T1000 (cell line): ENCODE results near the gene IGSF9B.

ENCODE experiments used
- DNase-seq: peaks from one replicate; lab custom pipeline; 2025; ENCODE audit warnings: mixed read lengths; lab: John Stamatoyannopoulos, UW

The IGSF9B gene

GRCh38 chr11:133936592-133936991 is 20.2 kb downstream of the IGSF9B start:
- no peak for DNase-seq

GRCh38 chr11:133936136-133936535 is 20.6 kb downstream of the IGSF9B start:
- DNase-seq, result no peak

GRCh38 chr11:133935551-133935910 is 21.2 kb downstream of the IGSF9B start:
- DNase-seq, result no peak

- DNase-seq, result no peak
Measured at GRCh38 chr11:133934599-133935550, 21.9 kb downstream of the IGSF9B start.

- DNase-seq, result no peak
Measured at GRCh38 chr11:133934096-133934495, 22.7 kb downstream of the IGSF9B start.

- no peak for DNase-seq
Measured at GRCh38 chr11:133931449-133932060, 25.2 kb downstream of the IGSF9B start.

GRCh38 chr11:133930767-133931448 is 25.9 kb downstream of the IGSF9B start:
- DNase-seq, result no peak

GRCh38 chr11:133930053-133930766 is 26.6 kb downstream of the IGSF9B start:
- DNase-seq, result no peak

GRCh38 chr11:133929401-133930052 is 27.2 kb downstream of the IGSF9B start:
- DNase-seq, result no peak

- DNase-seq, result no peak
Measured at GRCh38 chr11:133928628-133929059, 28.1 kb downstream of the IGSF9B start.

GRCh38 chr11:133927690-133928627 is 28.8 kb downstream of the IGSF9B start:
- DNase-seq, result no peak

- no peak for DNase-seq
Measured at GRCh38 chr11:133926466-133927246, 30.1 kb downstream of the IGSF9B start.

- no peak for DNase-seq
Measured at GRCh38 chr11:133925756-133926155, 31.0 kb downstream of the IGSF9B start.

GRCh38 chr11:133924661-133925060 is 32.1 kb downstream of the IGSF9B start:
- no peak for DNase-seq

GRCh38 chr11:133922078-133922870 is 34.5 kb downstream of the IGSF9B start:
- DNase-seq, result no peak

GRCh38 chr11:133921513-133921912 is 35.3 kb downstream of the IGSF9B start:
- no peak for DNase-seq

GRCh38 chr11:133921026-133921425 is 35.7 kb downstream of the IGSF9B start:
- DNase-seq, result no peak

- DNase-seq, result no peak
Measured at GRCh38 chr11:133920109-133920990, 36.4 kb downstream of the IGSF9B start.
